ENCODE data around the gene KCNAB2. TPM values are rescaled to one million over a fixed set of nuclear protein-coding genes. Genes with fewer than 3 reads are reported as not detected.

KCNAB2 gene
- total RNA-seq, 2 donors from 2014 or later: 13.5 to 21.8 TPM

DNA sequence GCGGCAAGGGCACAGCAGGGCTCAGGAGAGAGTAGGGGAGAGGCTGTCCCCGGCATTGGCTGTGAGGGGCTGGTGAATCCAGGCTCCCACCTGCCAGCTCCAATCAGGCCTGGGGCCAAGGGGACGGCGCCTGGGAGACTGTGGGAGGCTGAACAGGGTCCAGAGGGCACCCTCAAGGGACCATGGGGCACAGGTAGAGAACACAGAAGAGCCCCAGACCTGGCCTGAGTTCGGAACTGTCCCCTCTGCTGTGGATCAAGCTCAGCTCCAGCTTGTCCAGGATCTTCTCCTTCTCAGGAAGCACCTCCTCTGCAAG, 67.0 kb downstream of the KCNAB2 start:
- no peak for DNase-seq (ENCODE audit: low spot score)
- intact Hi-C loops (cut with DNase I): no loop called here

DNA sequence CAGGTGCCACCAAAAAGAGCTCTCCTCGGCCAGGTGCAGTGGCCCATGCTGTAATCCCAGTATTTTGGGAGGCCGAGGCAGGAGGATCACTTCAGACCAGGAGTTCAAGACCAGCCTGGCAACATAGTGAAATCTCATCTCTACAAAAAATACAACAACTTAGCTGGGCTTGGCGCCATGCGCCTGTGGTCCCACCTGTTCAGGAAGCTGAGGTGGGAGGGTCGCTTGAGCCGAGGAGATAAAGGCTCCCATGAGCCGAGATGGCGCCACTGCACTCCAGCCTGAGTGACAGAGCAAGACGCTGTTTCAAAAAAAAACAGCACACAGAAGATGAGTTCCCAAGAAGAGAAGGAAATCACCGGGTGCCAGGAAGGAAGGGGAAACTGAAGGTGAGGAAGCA, 67.4 kb downstream of the KCNAB2 start:
- intact Hi-C loops (cut with DNase I): no loop called here
- no peak for DNase-seq (ENCODE audit: low spot score)

DNA sequence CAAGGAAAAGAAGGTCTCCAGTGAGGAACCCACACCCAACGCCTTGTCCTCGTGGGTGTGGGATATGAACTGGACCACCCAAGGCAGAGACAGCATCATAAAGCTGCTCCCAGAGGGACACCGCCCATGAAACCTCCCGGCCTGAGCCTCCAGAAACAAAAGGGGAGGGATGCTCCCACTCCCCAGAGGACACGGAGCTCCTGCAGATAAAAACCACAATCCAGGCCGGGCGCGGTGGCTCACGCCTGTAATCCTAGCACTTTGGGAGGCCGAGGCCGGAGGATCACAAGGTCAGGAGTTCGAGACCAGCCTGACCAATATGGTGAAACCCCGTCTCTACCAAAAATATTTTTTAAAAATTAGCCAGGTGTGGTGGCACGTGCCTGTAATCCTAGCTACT, 68.1 kb downstream of the KCNAB2 start:
- intact Hi-C loops (cut with DNase I): no loop called here
- DNase-seq (ENCODE audit: low spot score): no peak

DNA sequence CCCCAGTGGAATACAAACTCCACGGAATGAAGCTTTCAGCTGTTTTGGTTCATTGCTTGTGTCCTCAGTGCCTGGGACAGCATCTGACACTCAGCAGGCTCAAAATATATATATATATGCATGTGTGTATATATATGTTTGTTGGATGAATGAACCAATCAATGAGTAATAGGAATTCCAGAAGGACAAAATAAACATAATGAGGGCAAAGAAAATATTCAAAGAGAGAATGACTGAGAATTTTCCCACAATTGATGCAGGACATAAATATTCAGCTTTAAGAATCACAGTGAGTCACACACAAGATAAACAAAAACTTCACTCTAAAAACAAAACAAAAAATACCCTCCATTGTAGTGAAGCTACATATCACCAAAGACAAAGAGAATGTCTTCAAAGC, 70.4 kb downstream of the KCNAB2 start:
- intact Hi-C loops (cut with DNase I): no loop called here
- DNase-seq (ENCODE audit: low spot score): no peak

DNA sequence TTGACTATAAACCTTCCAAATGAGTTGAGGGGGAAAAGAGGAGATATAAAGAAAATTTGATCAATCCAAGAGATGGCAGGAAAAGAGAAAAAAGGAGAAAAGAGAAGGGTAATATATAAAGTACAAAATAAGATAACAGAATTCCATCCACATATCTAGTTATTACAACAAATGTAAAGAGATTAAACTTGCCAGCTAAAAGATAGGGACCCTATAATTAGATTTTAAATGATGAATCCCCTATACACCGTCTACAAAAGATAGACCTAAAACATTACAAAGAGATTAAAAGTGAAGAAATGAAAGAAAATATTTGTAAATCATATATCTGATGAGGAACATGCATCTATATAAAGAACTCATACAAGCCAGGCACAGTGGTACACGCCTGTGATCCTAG, 71.4 kb downstream of the KCNAB2 start:
- intact Hi-C loops (cut with DNase I): no loop called here

DNA sequence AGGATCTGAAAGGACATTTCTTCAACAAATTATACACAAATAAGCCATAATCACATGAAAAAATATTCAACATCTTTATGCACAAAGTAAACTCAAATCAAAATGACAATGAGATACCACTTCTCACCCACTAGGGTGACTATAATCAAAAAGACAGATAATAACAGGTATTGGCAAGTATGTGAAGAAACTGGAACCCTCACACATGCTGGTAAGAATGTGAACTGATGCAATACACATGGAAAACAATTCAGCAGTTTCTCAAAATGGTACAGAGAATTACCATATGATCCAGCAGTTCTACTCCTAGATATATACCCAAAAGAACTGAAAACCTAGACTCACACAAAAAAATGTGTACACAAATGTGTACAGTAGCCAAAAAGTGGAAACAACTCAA, 71.9 kb downstream of the KCNAB2 start:
- DNase-seq (ENCODE audit: low spot score): no peak
- intact Hi-C loops (cut with DNase I): no loop called here

More for the DNA sequence above, 71.4 kb downstream of the KCNAB2 start:
- no peak for DNase-seq (ENCODE audit: low spot score)

DNA sequence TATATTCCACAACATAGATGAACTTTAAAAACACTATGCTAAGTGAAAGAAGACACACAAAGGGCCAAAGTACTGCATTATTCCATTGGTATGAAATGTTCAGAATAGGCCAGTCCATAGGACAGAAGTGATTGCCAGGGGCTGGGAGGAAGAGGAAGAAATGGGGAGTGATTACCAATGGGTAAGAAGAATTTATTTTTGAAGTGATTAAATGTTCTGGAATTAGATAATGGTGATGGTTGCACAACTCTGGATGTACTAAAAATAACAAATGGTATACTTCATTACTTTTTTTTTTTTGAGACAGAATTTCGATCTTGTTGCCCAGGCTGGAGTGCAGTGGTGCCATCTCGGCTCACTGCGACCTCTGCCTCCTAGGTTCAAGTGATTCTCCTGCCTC, 72.7 kb downstream of the KCNAB2 start:
- intact Hi-C loops (cut with DNase I): no loop called here
- DNase-seq (ENCODE audit: low spot score): no peak

DNA sequence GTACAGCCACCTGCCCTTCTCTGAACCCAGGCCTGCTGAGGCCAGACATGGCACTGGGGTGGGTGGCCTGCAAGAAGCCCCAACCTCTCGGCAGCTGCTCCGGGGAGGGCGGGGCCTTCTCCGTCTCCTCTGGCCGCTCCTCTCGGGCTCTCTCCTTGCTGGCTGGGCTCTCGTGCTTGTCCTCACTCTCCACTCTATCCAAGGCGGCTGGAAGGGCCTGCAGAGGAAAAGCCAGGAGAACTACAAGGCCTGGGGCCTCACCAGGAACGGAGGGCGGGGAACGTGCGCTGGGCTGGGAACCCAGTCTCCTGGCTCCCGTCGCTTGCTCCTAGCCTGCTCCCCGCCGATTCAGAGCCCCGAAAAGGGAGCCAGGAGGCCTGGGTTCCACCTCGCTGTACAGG, 75.3 kb downstream of the KCNAB2 start:
- DNase-seq (ENCODE audit: low spot score): no peak

DNA sequence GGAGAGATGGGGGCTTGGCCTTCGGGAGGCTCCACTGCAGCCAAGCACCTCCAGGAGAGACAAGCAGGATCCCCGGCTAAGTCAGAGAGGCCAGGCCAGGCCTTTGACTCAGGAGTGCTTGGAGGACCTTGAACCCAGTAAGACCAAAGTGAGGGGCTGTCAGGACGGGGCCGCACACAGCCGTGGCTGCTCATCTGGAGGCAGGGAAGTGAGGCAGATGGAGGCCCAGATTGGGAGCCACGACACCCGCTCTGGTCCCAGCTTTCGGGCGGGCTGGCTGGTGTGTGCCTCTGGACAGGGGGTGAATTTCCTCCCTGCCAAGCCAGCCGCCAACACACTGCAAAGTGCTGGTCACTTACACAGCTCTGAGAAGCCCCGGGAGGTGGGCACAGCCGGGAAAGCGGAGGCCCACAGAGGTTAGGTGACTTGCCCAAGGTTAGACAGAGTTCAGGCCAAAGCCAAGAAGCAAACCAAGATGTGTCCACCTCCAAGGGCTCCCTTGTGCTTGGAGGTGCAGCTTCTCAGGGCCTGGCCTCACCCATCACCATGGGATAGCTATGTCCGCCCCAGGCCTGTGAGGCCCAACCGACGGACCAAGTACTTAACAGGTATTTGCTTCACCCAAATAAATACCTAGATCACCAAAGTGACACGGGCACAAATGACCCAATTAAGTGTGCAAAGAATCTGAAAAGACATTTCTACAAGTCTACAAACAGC, 76.1 kb downstream of the KCNAB2 start:
- DNase-seq (ENCODE audit: low spot score): no peak
- intact Hi-C loops (cut with DNase I): no loop called here

More for the DNA sequence above, 75.3 kb downstream of the KCNAB2 start:
- intact Hi-C loops (cut with DNase I): no loop called here

DNA sequence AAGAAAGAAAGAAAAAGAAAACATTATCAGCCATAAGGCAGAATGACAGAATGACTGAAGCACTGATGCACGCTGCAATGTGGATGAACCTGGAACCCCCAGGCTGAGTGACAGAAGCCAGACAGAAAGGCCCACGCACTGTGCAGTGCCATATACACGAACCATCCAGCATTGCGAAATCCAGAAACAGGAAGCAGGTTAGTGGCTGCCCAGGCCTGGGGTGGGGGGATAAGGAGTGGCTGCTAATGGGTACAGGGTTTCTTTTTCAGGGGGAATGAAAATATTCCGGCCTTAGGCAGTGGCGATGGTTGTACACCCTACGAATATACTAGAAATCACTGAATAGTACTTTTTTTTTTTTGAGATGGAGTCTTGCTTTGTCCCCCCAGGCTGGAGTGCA, 77.4 kb downstream of the KCNAB2 start:
- intact Hi-C loops (cut with DNase I): no loop called here
- DNase-seq (ENCODE audit: low spot score): no peak

DNA sequence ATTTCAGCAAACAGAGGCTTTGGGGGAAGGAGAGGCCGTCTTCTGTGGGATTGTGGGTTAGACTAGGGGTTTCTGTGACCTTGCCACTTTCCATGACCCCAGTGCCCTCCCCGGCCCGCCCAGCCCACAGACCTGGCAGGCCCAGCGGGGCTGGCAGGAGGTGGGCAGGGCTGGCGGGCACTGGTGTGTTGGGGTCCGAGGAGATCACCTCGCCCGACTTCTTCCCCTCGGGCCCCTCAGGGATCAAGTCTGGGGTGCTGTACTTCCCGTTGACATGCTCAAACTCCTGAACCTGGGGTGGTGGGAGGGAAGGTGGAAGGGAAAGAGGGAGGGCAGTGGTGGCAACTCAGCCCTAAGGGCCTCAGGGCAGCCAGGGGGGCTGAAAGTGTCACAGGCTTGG, 78.1 kb downstream of the KCNAB2 start:
- DNase-seq (ENCODE audit: low spot score): no peak
- intact Hi-C loops (cut with DNase I): no loop called here

DNA sequence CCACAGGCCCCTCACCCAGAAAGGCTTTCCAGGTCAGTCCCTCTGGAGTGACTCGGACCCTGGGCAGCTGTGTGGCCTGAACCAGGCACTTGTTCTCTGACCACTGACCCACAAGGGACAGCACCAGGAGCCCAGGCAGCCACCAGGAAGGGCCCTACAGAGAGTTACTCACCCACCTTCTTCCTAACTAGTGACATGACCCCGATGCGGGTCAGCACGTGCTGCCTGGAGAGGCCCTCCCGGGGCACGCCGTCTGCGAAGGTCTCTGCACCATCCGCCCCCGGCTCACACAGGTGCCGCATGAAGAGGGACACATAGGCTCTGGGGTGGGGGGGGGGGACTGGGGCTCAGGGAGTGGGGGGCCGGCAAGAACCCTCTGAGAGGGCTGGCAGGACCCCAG, 78.7 kb downstream of the KCNAB2 start:
- intact Hi-C loops (cut with DNase I): no loop called here
- DNase-seq (ENCODE audit: low spot score): no peak

DNA sequence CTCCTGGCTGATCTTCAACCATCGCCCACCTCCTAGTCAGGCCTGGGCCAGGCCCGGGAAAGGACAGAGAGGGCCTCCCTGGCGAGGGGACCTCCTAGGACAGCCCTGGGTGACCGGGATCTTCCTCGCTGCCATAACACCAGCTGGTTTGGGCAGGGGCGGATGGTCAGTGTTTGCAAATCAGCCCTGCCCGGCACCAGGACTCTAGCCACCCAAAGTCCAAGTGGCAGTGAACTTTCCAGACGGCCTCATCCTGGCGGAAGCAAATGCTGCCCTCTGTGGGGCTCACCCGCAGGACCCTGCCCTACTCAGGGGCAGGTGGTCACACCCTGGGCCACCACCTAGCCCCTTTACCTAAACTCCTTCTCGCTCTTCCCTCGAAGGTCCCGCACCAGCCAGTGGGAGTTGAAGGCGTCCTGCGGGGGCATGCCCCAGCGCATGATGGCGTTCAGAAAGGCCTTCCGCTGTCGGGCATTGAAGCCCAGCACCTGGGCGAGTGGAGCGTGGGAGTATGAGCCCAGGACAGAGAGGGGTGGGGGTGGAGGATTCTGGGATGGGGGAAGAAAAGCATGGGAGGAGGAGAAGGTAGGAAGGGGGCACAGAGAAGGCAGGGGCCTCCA, 79.2 kb downstream of the KCNAB2 start:
- intact Hi-C loops (cut with DNase I): no loop called here
- DNase-seq (ENCODE audit: low spot score): peak; percentile 70

DNA sequence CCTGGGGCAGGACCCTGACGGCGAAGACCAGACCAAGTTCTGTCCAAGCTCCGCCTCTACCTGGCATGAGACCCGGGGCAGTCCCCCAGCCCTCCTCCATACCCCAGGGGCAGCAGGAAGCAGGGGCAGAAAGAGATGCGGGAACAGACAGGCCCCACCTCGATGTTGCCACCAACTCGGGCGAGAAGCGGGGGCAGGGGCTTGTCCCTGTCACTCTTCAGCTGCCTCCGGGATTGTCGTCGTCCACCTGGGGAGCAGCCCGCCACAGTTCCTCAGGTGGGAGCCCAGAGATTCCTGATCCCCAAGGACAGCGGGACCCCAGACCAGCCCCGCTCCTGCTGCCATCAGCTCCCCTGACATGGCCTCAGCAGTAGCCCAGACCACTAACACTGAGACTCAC, 79.7 kb downstream of the KCNAB2 start:
- DNase-seq (ENCODE audit: low spot score): peak; percentile 73
- intact Hi-C loops (cut with DNase I): no loop called here

DNA sequence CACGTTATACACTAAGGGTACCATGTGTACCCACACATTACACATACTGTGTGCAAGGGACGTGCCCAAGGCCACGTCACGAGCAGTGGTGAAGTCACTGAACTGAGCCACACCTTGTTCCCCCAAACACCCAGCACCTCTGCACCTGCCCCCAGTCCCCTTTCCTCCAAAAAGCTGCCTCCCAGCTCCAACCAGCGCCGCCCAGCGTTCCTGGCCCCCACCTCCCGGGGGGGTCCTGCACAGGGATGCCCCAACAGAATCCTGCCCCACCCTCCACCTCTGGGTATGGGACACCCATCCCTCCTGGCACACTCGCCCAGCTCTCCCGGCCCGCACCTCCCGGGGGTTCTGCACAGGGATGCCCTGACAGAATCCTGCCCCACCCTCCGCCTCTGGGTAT, 80.3 kb downstream of the KCNAB2 start:
- intact Hi-C loops (cut with DNase I): no loop called here
- peak; percentile 35 for DNase-seq (ENCODE audit: low spot score)

DNA sequence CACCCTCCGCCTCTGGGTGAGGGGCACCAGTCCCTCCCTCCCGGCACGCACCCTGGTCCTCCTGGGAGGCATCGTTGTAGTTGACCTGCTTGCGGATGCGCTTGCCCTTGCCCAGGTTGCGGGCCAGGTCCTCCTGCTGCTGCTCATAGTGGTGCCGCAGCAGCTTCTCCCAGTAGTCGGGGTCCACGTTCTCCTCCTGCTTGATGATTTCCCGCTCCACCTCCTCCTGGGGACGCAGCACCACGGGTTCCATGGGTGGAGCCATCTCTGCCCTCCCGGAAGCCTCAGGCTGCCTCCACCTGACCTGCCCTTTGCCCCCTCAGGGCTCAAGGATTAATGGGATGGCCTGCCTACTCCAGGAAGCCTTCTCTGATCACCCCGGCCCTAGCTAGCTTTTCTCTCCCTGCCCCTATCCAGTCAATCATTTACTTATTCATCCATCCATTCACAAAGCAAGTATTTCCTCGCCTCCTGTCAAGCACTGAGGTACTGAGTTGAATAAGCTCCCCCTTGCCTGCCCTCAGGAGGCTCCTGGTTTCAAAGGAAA, 80.9 kb downstream of the KCNAB2 start:
- intact Hi-C loops (cut with DNase I): no loop called here
- DNase-seq (ENCODE audit: low spot score): peak; percentile 61

DNA sequence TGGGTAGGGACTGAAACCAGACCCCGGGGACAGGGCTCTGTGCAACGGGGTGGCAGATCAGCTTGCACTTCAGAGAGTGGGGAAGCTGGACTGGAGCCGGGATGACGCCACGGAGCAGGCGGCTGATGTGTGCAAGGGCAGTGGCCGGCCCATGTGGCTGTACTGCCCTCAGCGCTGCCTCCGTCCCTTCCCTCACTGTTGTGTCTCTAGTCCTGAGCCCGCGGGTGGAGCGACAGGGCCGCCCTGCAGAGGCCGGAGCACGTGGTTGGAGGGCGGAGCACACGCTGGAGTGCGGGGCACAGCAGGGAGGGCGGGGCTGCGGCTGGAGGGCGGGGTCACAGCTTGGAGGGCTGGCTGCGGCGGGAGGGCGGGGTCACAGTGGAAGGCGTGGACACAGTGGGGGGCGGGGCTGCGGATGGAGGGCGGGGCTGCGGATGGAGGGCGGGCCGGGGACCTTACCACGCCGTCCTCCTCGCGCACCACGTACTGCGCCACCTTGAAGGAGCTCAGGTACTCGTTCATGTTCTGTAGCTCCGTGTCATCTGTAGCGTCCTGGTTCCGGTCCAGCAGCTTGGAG, 82.0 kb downstream of the KCNAB2 start:
- DNase-seq (ENCODE audit: low spot score): peak; percentile 93
- intact Hi-C loops (cut with DNase I): no loop called here

DNA sequence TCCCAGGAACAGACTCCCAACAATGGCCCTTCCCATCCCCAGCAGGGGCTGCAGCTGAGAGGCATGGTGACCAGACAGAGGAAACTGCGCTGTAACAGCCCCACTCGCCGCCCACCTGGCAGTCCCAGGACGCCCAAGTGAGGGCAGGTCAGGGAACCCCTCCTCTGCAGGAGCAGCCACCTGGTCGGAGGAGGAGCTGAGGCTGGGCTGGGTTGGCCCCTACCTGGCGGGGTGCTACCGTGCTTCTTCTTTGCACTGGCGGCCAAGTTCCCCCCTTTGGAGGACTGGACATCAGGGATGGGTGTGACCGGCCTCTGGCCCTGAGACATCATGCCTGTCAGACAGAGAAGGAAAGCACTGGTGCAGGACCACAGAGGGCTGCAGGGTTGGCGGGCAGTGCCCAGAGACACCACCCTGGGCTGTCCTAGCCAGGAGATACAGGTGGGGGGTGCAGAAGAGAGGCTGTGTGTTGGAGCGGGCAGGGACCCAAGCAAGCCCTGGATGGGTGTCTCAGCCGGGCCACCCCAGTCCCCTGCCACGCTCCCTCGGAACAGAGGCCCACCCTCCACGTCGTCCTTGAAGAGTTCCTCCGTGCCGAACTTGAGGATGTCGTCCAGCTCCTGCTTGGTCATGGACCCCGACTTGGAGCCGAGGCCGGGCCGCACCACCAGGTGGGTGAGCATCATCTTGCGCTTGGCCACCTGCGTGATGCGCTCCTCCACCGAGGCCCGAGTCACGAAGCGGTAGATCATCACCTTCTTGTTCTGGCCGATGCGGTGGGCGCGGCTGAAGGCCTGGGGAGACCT, 82.8 kb downstream of the KCNAB2 start:
- peak; percentile 75 for DNase-seq (ENCODE audit: low spot score)
- intact Hi-C loops (cut with DNase I): no loop called here

DNA sequence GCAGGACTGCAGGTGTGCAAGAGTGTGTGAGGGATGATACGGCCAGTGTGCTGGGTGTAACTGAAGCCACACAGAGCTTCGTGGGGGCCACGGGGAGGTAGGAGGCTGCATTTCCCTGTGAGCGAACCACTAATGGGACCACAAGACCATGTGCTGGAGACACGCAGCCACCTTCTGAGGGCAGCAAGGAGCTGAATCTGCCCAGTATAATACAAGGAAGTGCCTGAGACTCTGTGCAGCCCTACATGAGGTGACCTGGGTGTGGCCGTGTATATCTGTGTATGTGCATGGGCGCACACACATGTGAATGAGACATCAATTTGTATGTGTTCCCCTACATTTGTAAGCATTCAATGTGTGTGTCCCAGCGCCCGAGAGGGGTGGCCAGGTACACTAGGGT, 83.6 kb downstream of the KCNAB2 start:
- peak; percentile 42 for DNase-seq (ENCODE audit: low spot score)
- intact Hi-C loops (cut with DNase I): no loop called here

DNA sequence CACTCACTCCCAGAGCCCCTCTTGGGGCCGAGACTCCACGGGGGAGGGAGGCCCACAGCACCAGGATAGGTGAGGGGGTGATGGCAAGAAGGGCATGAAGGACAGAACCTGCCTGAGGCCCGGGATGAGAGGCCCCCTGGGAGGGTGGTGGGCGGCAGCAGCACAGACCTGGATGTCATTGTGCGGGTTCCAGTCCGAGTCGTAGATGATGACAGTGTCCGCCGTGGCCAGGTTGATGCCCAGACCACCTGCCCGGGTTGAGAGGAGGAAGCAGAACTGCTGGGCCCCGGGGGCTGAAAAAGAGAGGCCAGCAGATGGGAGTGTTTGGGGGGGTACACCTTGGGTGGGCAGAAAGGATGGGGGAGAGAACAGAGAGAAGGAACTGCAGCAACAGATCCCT, 84.3 kb downstream of the KCNAB2 start:
- no peak for DNase-seq (ENCODE audit: low spot score)

More for the DNA sequence above, 84.3 kb downstream of the KCNAB2 start:
- intact Hi-C loops (cut with DNase I): no loop called here

Data from posterior vena cava (tissue), 2 donors.